Gastrocnemius medialis (tissue), 4 donors: ENCODE data around the gene TUBB6.

Source experiments
- POLR2A ChIP-seq, 2 donors: fragments of 450-650 bp; IDR thresholded peaks; one replicate each; pipeline ENCODE4 v1.6.1; 2017; ENCODE audit warnings: antibody characterized with exemption in 2 of 2, mild to moderate bottlenecking in 2 of 2, moderate library complexity in 2 of 2
- TF ChIP-seq, protein P1 (sequence below), 5 experiments: fragments of 450-650 bp in 3 of 5; fragments of 200-600 bp in 2 of 5; sonication (generic) in 2 of 5; IDR thresholded peaks in 4 of 5; conservative IDR thresholded peaks in 1 of 5; 1 replicate in 4 of 5; 2 replicates in 1 of 5; pipeline ENCODE4 v1.5.1; 2016 to 2019; ENCODE audit warnings: antibody characterized with exemption in 5 of 5, mild to moderate bottlenecking in 3 of 5, moderate library complexity in 3 of 5

DNA sequence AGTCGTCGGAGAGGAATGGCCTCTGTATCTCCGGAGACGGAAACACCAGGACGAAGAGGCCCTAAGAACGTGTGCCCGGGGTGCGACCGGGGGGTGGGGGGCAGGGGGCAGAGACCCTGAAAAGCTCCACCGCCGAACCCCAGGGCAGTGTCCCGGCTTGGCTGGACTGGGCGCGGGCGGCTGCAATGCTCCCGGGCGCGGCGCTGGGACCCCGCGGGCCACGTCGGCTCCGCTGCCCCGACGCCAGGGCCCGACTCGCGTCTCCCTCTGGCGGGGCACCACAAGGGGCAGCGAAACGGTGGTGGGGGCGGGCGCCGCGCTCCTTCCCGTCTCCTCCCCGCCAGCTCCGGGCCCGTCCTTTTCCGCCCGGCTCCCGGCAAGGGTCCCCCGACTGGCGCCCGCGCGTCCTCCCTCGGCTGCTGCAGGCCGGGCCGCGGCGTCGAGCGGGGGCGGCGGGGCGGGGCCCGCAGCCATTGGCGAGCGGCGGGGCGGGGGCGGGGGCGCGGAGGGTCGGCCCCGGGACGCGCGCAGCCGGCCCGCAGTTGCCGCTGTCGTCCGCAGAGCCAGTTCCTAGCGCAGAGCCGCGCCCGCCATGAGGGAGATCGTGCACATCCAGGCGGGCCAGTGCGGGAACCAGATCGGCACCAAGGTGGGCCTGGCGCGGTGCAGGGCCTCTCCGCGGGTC lies at the start of gene TUBB6:
- TF ChIP-seq, protein P1, sequence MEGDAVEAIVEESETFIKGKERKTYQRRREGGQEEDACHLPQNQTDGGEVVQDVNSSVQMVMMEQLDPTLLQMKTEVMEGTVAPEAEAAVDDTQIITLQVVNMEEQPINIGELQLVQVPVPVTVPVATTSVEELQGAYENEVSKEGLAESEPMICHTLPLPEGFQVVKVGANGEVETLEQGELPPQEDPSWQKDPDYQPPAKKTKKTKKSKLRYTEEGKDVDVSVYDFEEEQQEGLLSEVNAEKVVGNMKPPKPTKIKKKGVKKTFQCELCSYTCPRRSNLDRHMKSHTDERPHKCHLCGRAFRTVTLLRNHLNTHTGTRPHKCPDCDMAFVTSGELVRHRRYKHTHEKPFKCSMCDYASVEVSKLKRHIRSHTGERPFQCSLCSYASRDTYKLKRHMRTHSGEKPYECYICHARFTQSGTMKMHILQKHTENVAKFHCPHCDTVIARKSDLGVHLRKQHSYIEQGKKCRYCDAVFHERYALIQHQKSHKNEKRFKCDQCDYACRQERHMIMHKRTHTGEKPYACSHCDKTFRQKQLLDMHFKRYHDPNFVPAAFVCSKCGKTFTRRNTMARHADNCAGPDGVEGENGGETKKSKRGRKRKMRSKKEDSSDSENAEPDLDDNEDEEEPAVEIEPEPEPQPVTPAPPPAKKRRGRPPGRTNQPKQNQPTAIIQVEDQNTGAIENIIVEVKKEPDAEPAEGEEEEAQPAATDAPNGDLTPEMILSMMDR (IDR thresholded peaks at IDR 0.05 in 4 of 5, conservative IDR thresholded peaks at IDR 0.05 in 1 of 5), result no peak
- peak; percentile 38 to 66 for TF ChIP-seq POLR2A (IDR thresholded peaks at IDR 0.05)
